HG03571 (cell line): ENCODE data around the gene PTPN18.
"Not testable (repeated sequence)": the region's sequence is repeated elsewhere in the genome, so short reads cannot be mapped to it uniquely, and the experiment has no call there.

Experiments
- ATAC-seq: cut with Tn5 transposase; IDR thresholded peaks from one replicate; pipeline ENCODE4 v1.9.1; 2021; ENCODE audit not compliant: unreplicated experiment

Gene PTPN18, protein sequence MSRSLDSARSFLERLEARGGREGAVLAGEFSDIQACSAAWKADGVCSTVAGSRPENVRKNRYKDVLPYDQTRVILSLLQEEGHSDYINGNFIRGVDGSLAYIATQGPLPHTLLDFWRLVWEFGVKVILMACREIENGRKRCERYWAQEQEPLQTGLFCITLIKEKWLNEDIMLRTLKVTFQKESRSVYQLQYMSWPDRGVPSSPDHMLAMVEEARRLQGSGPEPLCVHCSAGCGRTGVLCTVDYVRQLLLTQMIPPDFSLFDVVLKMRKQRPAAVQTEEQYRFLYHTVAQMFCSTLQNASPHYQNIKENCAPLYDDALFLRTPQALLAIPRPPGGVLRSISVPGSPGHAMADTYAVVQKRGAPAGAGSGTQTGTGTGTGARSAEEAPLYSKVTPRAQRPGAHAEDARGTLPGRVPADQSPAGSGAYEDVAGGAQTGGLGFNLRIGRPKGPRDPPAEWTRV

GRCh38 chr2:130355578-130356431 is at the start of gene PTPN18:
Gene PTPN18, plus strand, starts transcription at chr2:130356056. Its CDS starts 52 bp downstream, at chr2:130356108.
- peak; percentile 90 for ATAC-seq

DNA sequence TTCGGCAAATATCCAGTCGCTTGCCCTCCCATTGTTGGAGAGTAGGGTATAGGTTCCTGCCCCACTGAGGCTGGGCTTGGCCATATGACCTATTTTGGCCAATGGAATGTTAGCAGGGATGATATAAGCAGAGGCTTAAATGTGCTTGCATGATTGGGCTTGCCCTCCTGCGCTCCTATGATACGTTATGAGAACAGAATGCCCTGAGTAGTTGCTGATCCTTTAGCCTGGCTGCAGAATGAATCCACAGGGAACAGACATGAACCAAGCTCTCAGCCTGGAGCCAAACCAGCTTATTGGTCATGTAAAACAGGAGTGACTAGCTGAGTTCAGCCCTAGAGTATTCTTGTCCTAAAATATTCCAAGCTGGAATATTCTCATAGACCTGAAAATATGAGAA is 48.0 kb upstream of the PTPN18 start:
- no peak for ATAC-seq

GRCh38 chr2:130310881-130311280 is 45.0 kb upstream of the PTPN18 start:
- ATAC-seq: no peak

GRCh38 chr2:130313812-130314334 is 42.0 kb upstream of the PTPN18 start:
- no peak for ATAC-seq

DNA sequence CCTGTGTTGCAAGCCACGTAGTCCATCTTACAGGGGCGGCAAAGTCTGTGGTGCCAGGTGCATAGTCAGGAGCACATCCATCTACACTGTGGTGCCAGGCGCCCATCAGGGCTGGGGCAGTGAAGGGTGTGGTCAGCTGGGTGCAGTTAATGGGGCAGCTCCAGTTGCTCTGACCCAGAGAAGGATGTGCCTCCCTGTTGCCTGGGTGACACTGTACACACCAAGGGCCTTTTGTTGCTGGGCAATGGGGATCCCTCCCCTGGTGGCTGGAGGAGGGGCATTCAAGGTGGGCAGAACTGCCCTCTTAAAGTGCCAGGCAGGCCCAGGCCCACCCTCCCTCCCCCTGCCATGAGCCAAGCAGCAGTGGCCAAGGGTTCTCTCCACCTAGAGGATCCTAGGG is 41.5 kb upstream of the PTPN18 start:
- no peak for ATAC-seq

DNA sequence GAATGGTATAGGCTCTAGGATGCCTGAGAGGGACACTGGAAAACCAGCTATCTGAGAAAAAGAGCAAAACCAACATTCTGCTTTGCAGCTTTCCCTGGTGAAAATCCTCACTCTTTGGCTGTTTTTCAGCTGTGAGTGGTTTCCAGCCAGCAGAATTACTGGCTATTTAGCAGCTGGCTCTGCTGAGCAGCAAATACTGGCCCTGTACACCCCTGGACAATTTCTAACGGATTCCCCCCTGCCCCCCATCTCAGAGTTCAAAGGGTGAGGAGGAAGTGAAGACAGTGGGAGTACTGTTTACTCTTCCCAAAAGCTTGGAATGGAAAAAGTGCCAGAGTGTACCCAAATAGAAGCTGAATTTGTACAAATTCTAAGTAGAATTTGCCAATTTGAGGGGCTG is 39.3 kb upstream of the PTPN18 start:
- no peak for ATAC-seq

DNA sequence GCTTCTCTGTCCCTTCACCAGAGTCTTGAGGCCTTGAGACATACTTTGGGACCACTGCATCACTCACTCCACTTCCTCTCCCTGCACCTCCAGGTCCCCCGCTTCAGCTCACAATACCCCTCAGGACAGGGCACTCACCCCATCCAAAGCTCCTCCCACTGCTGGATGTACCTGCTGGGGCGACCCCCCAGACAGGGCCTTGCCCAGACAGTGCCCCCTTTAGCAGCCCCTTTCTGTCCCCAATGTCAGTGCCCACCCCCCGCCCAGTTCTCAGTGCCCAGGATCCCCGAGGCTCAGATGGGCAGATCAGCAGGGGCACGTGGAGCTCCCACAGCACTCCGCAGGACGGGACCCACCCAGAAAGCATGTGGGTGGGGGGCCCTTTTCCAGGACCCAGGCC is 37.0 kb upstream of the PTPN18 start:
- no peak for ATAC-seq

GRCh38 chr2:130319536-130319935 is 36.3 kb upstream of the PTPN18 start:
- no peak for ATAC-seq

DNA sequence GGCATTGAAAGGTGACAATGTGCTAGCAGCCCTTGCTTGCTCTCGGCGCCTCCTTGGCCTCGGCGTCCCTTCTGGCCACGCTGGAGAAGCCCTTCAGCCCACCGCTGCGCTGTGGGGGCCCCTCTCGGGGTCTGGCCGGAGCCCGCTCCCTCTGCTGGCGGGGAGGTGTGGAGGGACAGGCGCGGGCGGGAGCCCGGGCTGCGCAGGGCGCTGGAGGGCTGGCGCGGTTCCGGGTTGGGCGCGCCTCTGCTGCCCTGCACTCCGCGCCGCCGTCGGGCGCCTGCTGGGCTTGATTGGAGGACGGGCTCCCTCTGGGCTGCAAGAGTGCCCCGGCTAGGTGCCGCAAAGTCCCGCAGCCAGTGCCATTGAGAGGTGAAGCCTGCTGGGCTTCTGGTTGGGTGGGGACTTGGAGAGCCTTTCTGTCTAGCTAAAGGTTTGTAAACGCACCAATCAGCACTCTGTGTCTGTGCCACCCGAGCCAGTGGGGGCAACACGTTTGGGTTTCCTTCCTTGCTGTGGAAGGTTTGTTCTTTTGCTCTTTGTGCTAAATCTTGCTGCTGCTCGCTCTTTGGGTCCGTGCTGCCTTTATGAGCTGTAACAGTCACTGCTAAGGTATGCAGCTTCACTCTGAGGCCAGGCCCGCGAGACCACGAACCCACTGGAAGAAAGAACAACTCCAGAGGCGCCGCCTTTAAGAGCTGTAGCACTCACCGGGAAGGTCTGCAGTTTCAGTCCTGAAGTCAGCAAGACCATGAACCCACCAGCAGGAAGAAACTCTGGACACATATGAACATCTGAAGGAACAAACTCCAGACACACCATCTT is 27.9 kb upstream of the PTPN18 start:
- no peak for ATAC-seq

- no peak for ATAC-seq
These were observed 27.1 kb upstream of the PTPN18 start for GRCh38 chr2:130328710-130329109.

GRCh38 chr2:130332271-130333073 is 23.4 kb upstream of the PTPN18 start:
- ATAC-seq: peak; percentile 83

GRCh38 chr2:130333253-130333652 is 22.6 kb upstream of the PTPN18 start:
- not testable (repeated sequence) for ATAC-seq

DNA sequence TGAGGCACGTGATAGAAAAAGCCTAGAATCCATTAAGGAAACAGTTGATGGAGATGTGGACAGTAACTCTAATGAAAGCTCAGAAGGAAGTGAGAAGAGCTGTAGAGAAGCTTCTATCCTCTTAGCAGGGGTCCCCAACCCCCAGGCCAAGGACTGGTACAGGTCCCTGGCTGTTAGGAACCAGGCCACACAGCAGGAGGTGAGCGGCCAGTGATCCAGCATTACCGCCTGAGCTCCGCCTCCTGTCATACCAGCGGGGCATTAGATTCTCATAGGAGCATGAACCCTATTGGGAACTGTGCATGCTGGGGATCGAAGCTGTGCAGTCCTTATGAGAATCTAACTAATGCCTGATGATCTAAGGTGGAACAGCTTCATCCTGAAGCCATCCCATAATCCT is 21.8 kb upstream of the PTPN18 start:
- ATAC-seq: no peak

DNA sequence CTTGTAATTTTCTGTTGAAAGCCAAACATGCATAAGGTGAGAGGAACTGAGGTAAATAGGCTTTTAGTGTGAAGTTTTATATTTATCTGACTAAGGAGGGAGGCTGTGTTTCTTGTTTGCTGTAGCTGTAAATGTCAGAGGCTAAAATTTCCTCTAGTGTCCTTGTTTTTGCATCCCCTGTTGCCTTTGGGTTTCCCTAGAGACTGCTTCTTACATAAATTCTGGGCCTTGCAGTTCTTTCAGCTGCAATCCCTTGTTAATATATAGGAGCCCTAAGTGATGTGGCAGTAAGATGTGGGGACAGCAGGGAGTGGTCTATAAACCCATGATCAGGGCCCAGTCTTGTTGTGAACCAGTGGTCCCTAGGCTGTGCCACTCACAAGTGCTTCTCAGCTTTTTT is 20.6 kb upstream of the PTPN18 start:
- ATAC-seq: no peak

- no peak for ATAC-seq
These were observed 19.5 kb upstream of the PTPN18 start for GRCh38 chr2:130336150-130336876.

GRCh38 chr2:130336877-130337734 is 18.8 kb upstream of the PTPN18 start:
- ATAC-seq: no peak

DNA sequence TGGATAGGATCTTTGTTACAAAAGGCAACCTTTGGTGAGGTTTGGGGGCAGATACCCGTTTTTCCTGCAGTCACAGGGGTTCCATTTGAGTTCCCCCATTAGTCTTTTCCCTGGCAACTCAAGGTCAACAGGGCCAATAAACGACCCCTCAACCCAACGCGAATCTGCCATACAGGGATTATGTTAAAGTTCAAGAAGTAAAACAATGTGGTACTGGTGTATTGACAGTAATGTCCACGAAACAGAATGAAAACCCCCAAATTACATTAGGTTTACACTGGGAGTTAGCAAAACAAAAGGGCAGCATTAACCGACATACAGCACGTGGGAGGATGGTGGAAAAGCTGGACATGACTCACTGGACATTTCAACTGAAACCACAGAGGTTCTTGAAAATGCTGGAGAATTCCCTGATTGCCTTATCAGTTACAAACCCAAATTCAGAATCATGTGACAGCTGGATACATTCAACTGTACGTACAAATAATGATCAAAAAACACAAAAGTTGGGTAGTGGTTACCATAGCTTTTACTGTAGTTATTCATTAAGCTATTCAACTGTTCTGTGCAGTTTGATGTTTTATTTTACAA is 18.0 kb upstream of the PTPN18 start:
- ATAC-seq: no peak

DNA sequence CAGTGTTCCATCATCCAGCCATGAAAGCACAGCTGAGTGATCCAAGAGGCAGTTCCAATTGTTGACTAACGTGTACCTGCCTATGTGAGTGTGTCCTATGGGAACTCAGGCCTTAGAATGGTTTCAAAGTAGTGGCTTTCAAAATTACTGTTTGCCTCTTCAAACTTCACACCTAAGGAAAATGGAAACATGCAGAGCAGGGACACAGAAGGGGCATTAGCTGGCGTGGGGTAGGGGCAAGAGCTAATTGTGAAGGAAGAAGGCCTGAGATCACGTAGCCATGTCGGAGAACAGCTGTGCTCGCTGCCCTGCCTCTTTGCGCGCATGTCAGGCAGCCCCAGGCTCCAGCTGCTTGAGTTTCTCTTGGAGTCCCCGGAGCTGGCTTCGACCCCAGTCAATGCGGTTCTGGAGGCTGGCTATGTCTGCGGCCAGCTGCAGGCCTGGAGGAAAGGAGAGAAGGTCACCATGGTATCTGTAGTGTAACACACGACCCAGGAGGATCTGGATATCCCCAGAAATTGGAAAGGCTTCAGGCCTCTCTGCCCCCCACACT is 17.0 kb upstream of the PTPN18 start:
- no peak for ATAC-seq
